CD4-positive, alpha-beta T cell treated with Interleukin-12 subunit alpha and Interleukin-12 subunit beta, for 1 hour (primary cell): ENCODE measurements around the gene ZP2.
"Not testable (repeated sequence)": the region's sequence is repeated elsewhere in the genome, so short reads cannot be mapped to it uniquely, and the experiment has no call there.

Experiments
- DNase-seq: peaks from one replicate; pipeline ENCODE4 v3.0.0-alpha.2; 2020

The ZP2 gene

GRCh38 chr16:21169249-21169981 is 42.0 kb downstream of the ZP2 start:
- DNase-seq, result no peak

- no peak for DNase-seq
Measured at GRCh38 chr16:21167929-21168602, 43.3 kb downstream of the ZP2 start.

GRCh38 chr16:21167360-21167759 is 44.0 kb downstream of the ZP2 start:
- DNase-seq, result no peak

- DNase-seq, result no peak
Measured at GRCh38 chr16:21166561-21166961, 44.8 kb downstream of the ZP2 start.

- DNase-seq, result no peak
Measured at GRCh38 chr16:21164521-21165168, 46.7 kb downstream of the ZP2 start.

- no peak for DNase-seq
Measured at GRCh38 chr16:21163576-21163975, 47.8 kb downstream of the ZP2 start.

- no peak for DNase-seq
Measured at GRCh38 chr16:21162661-21163151, 48.7 kb downstream of the ZP2 start.

GRCh38 chr16:21161211-21161610 is 50.2 kb downstream of the ZP2 start:
- DNase-seq, result no peak

- DNase-seq, result no peak
Measured at GRCh38 chr16:21160276-21160675, 51.1 kb downstream of the ZP2 start.

- no peak for DNase-seq
Measured at GRCh38 chr16:21159281-21159951, 52.0 kb downstream of the ZP2 start.

- peak; percentile 71 for DNase-seq
Measured at GRCh38 chr16:21158208-21159110, 52.9 kb downstream of the ZP2 start, which contains the start of gene LDAF1. Gene LDAF1 (plus strand): TSS chr16:21158674. CDS start chr16:21161183, 2,509 bp downstream.

- no peak for DNase-seq
Measured at GRCh38 chr16:21157632-21158031, 53.7 kb downstream of the ZP2 start.

GRCh38 chr16:21156767-21157467 is 54.5 kb downstream of the ZP2 start:
- DNase-seq, result peak; percentile 22

GRCh38 chr16:21156011-21156410 is 55.4 kb downstream of the ZP2 start:
- not testable (repeated sequence) for DNase-seq

GRCh38 chr16:21153124-21153729 is 58.1 kb downstream of the ZP2 start:
- not testable (repeated sequence) for DNase-seq

- DNase-seq, result not testable (repeated sequence)
Measured at GRCh38 chr16:21152160-21153030, 59.0 kb downstream of the ZP2 start.

GRCh38 chr16:21150375-21151001 is 60.9 kb downstream of the ZP2 start, which contains the start of gene DNAH3:
Gene DNAH3 (minus strand): TSS chr16:21150846. CDS start chr16:21150319, 527 bp downstream.
- no peak for DNase-seq
